GM21367 (cell line): ENCODE data around the gene LMF1.
"Not testable (repeated sequence)": the region's sequence is repeated elsewhere in the genome, so short reads cannot be mapped to it uniquely, and the experiment has no call there.

Source experiments
- ATAC-seq: cut with Tn5 transposase; IDR thresholded peaks from one replicate; pipeline ENCODE4 v1.9.1; 2021; ENCODE audit not compliant: unreplicated experiment

LMF1 gene

GRCh38 chr16:952321-952720 lies 18.5 kb downstream of the LMF1 start:
- ATAC-seq: no peak

- no peak for ATAC-seq
These were observed 19.0 kb downstream of the LMF1 start for GRCh38 chr16:951660-952301.

- not testable (repeated sequence) for ATAC-seq
These were observed 19.8 kb downstream of the LMF1 start for GRCh38 chr16:950733-951573.

- not testable (repeated sequence) for ATAC-seq
These were observed 22.0 kb downstream of the LMF1 start for GRCh38 chr16:948767-949166.

- ATAC-seq: not testable (repeated sequence)
These were observed 22.9 kb downstream of the LMF1 start for GRCh38 chr16:947922-948303.

- no peak for ATAC-seq
These were observed 23.4 kb downstream of the LMF1 start for GRCh38 chr16:947255-947921.

- no peak for ATAC-seq
These were observed 24.8 kb downstream of the LMF1 start for GRCh38 chr16:946048-946395.

GRCh38 chr16:945271-946047 lies 25.3 kb downstream of the LMF1 start:
- ATAC-seq: no peak

GRCh38 chr16:943971-944370 lies 26.8 kb downstream of the LMF1 start:
- no peak for ATAC-seq

GRCh38 chr16:942436-943060 lies 28.2 kb downstream of the LMF1 start:
- no peak for ATAC-seq

GRCh38 chr16:939941-940340 lies 30.8 kb downstream of the LMF1 start:
- ATAC-seq: no peak

GRCh38 chr16:939311-939710 lies 31.5 kb downstream of the LMF1 start:
- no peak for ATAC-seq

- no peak for ATAC-seq
These were observed 32.0 kb downstream of the LMF1 start for GRCh38 chr16:938752-939151.

GRCh38 chr16:938136-938535 lies 32.6 kb downstream of the LMF1 start:
- ATAC-seq: no peak

- no peak for ATAC-seq
These were observed 33.1 kb downstream of the LMF1 start for GRCh38 chr16:937723-938122.

- no peak for ATAC-seq
These were observed 33.5 kb downstream of the LMF1 start for GRCh38 chr16:937311-937710.

- ATAC-seq: no peak
These were observed 35.1 kb downstream of the LMF1 start for GRCh38 chr16:935684-936083.

GRCh38 chr16:934178-934577 lies 36.6 kb downstream of the LMF1 start:
- no peak for ATAC-seq

GRCh38 chr16:933581-933980 lies 37.2 kb downstream of the LMF1 start:
- no peak for ATAC-seq

- ATAC-seq: no peak
These were observed 37.9 kb downstream of the LMF1 start for GRCh38 chr16:932831-933330.
